GM12878 (cell line): ENCODE results near the gene CDC14A. TPM values are rescaled to one million over a fixed set of nuclear protein-coding genes. Genes with fewer than 3 reads are reported as not detected.
"Not testable (repeated sequence)": the region's sequence is repeated elsewhere in the genome, so short reads cannot be mapped to it uniquely, and the experiment has no call there.

Experiments
- ATAC-seq: fragments of 200-7000 bp; cut with Tn5 transposase; 3 replicates; pipeline ENCODE4 v1.9.1; 2020; ENCODE audit warnings: mild to moderate bottlenecking, moderate library complexity
- BruUV-seq: library from RNA; stranded (reverse); fragments of 400-500 nt; replicated peaks from 2 replicates; lab custom pipeline; 2021; lab: Mats Ljungman, UMichigan
- CTCF ChIA-PET: fragments of 300-600 bp; sonication (Branson Sonifier 250); formaldehyde crosslinking; extraction: SDS; loops from one replicate; lab custom pipeline; 2021; ENCODE audit warnings: inconsistent platforms; lab: Yijun Ruan, JAX
- POLR2A ChIA-PET: fragments of 350-600 bp; formaldehyde crosslinking; extraction: SDS; loops from one replicate; lab custom pipeline; 2021; ENCODE audit warnings: inconsistent platforms; lab: Charles Lee
- RAD21 ChIA-PET: fragments of 300-600 bp; sonication (Branson Sonifier 250); formaldehyde crosslinking; loops from one replicate; lab custom pipeline; 2023; ENCODE audit warnings: antibody characterized with exemption; ENCODE audit not compliant: unreplicated experiment; lab: Charles Lee
- SMC1A ChIA-PET: fragments of 300-600 bp; sonication (Branson Sonifier 250); formaldehyde crosslinking; loops from one replicate; lab custom pipeline; 2023; ENCODE audit not compliant: unreplicated experiment, uncharacterized antibody; lab: Charles Lee
- DNase-seq: peaks from one replicate; pipeline ENCODE4 v3.0.0-alpha.2; 2011; ENCODE audit warnings: low read depth, low spot score
- FAIRE-seq: peaks from 3 replicates; lab custom pipeline; 2011; peaks lifted over from hg19 to GRCh38; lab: Jason Lieb, UNC
- H2AFZ ChIP-seq: 2 replicates; pipeline ENCODE4 v1.6.0; 2011; ENCODE audit warnings: low read depth, low read length, control low read depth; ENCODE audit not compliant: control insufficient read depth
- H3K27ac ChIP-seq: 2 replicates; pipeline ENCODE4 v1.5.1; 2011; ENCODE audit warnings: control low read depth; ENCODE audit not compliant: control insufficient read depth, insufficient read depth
- H3K27me3 ChIP-seq, 2 experiments: replicated peaks in 1 of 2; 2 replicates each; pipeline versions ENCODE4 v1.6.0 to v1.6.1; 2011; ENCODE audit warnings: low read length in 1 of 2; ENCODE audit not compliant: control insufficient read depth in 2 of 2, insufficient read depth in 2 of 2
- H3K36me3 ChIP-seq, 2 experiments: 2 replicates each; pipeline ENCODE4 v1.5.1; 2011; ENCODE audit warnings: low read length in 1 of 2; ENCODE audit not compliant: control insufficient read depth in 2 of 2, insufficient read depth in 2 of 2
- H3K4me1 ChIP-seq: 2 replicates; pipeline ENCODE4 v1.6.1; 2011; ENCODE audit warnings: mild to moderate bottlenecking, low read length, moderate library complexity, mixed read lengths; ENCODE audit not compliant: control insufficient read depth, insufficient read depth
- H3K4me2 ChIP-seq: 2 replicates; pipeline ENCODE4 v1.6.0; 2011; ENCODE audit warnings: control low read depth; ENCODE audit not compliant: control insufficient read depth, insufficient read depth
- H3K4me3 ChIP-seq: fragments of 200-600 bp; sonication (generic); 2 replicates; pipeline ENCODE4 v1.5.1; 2016
- H3K79me2 ChIP-seq: 2 replicates; pipeline ENCODE4 v1.6.0; 2011; ENCODE audit warnings: low read length; ENCODE audit not compliant: control insufficient read depth, insufficient read depth
- H3K9ac ChIP-seq: 2 replicates; pipeline ENCODE4 v1.8.0; 2011; ENCODE audit warnings: low read length, control low read depth, mixed read lengths; ENCODE audit not compliant: control insufficient read depth, insufficient read depth
- H3K9me3 ChIP-seq: replicated peaks from 3 replicates; pipeline ENCODE4 v1.5.1; 2011; ENCODE audit warnings: mild to moderate bottlenecking, low read length; ENCODE audit not compliant: control insufficient read depth, insufficient read depth
- H4K20me1 ChIP-seq: 2 replicates; pipeline ENCODE4 v1.6.0; 2011; ENCODE audit not compliant: control insufficient read depth, insufficient read depth
- ASH2L ChIP-seq: fragments of 300-600, 200-600 bp; sonication (generic); IDR thresholded peaks from 2 replicates; pipeline ENCODE4 v1.6.1; 2017; ENCODE audit warnings: low read depth, mild to moderate bottlenecking, borderline replicate concordance
- BCLAF1 ChIP-seq: fragments of 450-650 bp; IDR thresholded peaks from 2 replicates; pipeline ENCODE4 v1.6.1; 2017; ENCODE audit warnings: antibody characterized with exemption, mild to moderate bottlenecking, moderate library complexity
- BMI1 ChIP-seq: fragments of 450-650 bp; IDR thresholded peaks from 2 replicates; pipeline ENCODE4 v1.6.1; 2016; ENCODE audit warnings: mild to moderate bottlenecking, moderate library complexity, borderline replicate concordance
- CBFB ChIP-seq: IDR thresholded peaks from 2 replicates; pipeline ENCODE4 v1.6.1; 2016; ENCODE audit warnings: antibody characterized with exemption, low read depth
- GATAD2B ChIP-seq: fragments of 450-650 bp; conservative IDR thresholded peaks from 2 replicates; pipeline ENCODE4 v1.6.1; 2017; ENCODE audit warnings: low read depth, mild to moderate bottlenecking, moderate library complexity
- SP1 ChIP-seq: IDR thresholded peaks from one replicate; pipeline ENCODE4 v1.6.1; 2011; ENCODE audit warnings: low read depth, low read length
- SPI1 ChIP-seq: IDR thresholded peaks from 2 replicates; pipeline ENCODE4 v1.6.1; 2011; ENCODE audit warnings: low read depth, mild to moderate bottlenecking, low read length, moderate library complexity, borderline replicate concordance; ENCODE audit not compliant: insufficient read depth
- ZBTB4 ChIP-seq: fragments of 450-650 bp; formaldehyde crosslinking; IDR thresholded peaks from 2 replicates; pipeline ENCODE4 v1.4.0; 2022; ENCODE audit warnings: mild to moderate bottlenecking, moderate library complexity
- WGBS: methylation state at CpG from one replicate; pipeline ENCODE4 v1.1.6; 2016; ENCODE audit warnings: low lambda C conversion rate; ENCODE audit not compliant: insufficient replicate concordance, insufficient coverage; ENCODE audit errors: missing lambda C conversion rate; 5-methylcytosine and 5-hydroxymethylcytosine counted together
- in situ Hi-C: fragments of 300-500 bp; cut with MboI; formaldehyde crosslinking; loops from 9 replicates; pipeline ENCODE4 v1.14.3; 2018; ENCODE audit warnings: mixed read lengths
- intact Hi-C: fragments of 100-400 bp; cut with micrococcal nuclease; formaldehyde crosslinking; loops from one replicate; pipeline ENCODE4 v1.14.2; 2022; ENCODE audit not compliant: unreplicated experiment
- polyA plus RNA-seq, 11 experiments: library from polyadenylated mRNA; depleted of rRNA in 4 of 11; unstranded in 6 of 11; stranded (reverse) in 5 of 11; fragments of >200 nt; fragmentation: Nextera tagmentation in 4 of 11; fragmentation: Illumina TruSeq in 1 of 11; extraction: Ambion mirVana in 4 of 11; extraction: Trizol in 1 of 11; gene quantifications; 1 replicate in 1 of 11; 2 replicates in 10 of 11; pipeline versions ENCODE4 v1.2.1 to v1.2.3, GENCODE V29; 2011 to 2016; ENCODE audit warnings: inconsistent platforms in 2 of 11, missing spikeins in 2 of 11, low read depth in 1 of 11
- total RNA-seq, 4 experiments: library from RNA; depleted of rRNA in 3 of 4; stranded (reverse); fragments of >200 nt in 3 of 4; fragmentation: Illumina TruSeq in 1 of 4; extraction: Trizol in 1 of 4; gene quantifications; 2 replicates each; pipeline versions ENCODE4 v1.2.1 to v1.2.3, GENCODE V29; 2013 to 2021
- TF ChIP-seq, protein P1 (sequence below): fragments of 450-650 bp; IDR thresholded peaks from 2 replicates; pipeline ENCODE4 v1.6.1; 2016; ENCODE audit warnings: mild to moderate bottlenecking, moderate library complexity, borderline replicate concordance
- TF ChIP-seq, protein P2 (sequence below): IDR thresholded peaks from 2 replicates; pipeline ENCODE4 v1.6.1; 2011; ENCODE audit warnings: low read depth, mild to moderate bottlenecking, low read length, moderate library complexity, borderline replicate concordance; ENCODE audit errors: extremely low read depth
- TF ChIP-seq, protein P3 (sequence below): fragments of 450-650 bp; IDR thresholded peaks from 2 replicates; pipeline ENCODE4 v1.6.1; 2014; ENCODE audit warnings: mild to moderate bottlenecking

The CDC14A gene
- total and polyA plus RNA-seq, 10 of the 15 experiments (the other 5 are each of a cell fraction or from before 2014, with no cell fraction given), result 1.5 to 7.1 (median 5.5) TPM

- TF ChIP-seq, protein P1, sequence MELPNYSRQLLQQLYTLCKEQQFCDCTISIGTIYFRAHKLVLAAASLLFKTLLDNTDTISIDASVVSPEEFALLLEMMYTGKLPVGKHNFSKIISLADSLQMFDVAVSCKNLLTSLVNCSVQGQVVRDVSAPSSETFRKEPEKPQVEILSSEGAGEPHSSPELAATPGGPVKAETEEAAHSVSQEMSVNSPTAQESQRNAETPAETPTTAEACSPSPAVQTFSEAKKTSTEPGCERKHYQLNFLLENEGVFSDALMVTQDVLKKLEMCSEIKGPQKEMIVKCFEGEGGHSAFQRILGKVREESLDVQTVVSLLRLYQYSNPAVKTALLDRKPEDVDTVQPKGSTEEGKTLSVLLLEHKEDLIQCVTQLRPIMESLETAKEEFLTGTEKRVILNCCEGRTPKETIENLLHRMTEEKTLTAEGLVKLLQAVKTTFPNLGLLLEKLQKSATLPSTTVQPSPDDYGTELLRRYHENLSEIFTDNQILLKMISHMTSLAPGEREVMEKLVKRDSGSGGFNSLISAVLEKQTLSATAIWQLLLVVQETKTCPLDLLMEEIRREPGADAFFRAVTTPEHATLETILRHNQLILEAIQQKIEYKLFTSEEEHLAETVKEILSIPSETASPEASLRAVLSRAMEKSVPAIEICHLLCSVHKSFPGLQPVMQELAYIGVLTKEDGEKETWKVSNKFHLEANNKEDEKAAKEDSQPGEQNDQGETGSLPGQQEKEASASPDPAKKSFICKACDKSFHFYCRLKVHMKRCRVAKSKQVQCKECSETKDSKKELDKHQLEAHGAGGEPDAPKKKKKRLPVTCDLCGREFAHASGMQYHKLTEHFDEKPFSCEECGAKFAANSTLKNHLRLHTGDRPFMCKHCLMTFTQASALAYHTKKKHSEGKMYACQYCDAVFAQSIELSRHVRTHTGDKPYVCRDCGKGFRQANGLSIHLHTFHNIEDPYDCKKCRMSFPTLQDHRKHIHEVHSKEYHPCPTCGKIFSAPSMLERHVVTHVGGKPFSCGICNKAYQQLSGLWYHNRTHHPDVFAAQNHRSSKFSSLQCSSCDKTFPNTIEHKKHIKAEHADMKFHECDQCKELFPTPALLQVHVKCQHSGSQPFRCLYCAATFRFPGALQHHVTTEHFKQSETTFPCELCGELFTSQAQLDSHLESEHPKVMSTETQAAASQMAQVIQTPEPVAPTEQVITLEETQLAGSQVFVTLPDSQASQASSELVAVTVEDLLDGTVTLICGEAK, result no peak
- TF ChIP-seq CBFB, result no peak
- no peak for TF ChIP-seq BCLAF1
- no peak for TF ChIP-seq GATAD2B
- TF ChIP-seq ASH2L, result no peak
- no peak for TF ChIP-seq SPI1
- TF ChIP-seq, protein P2, sequence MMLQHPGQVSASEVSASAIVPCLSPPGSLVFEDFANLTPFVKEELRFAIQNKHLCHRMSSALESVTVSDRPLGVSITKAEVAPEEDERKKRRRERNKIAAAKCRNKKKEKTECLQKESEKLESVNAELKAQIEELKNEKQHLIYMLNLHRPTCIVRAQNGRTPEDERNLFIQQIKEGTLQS, result no peak
- TF ChIP-seq ZBTB4, result no peak
- no peak for TF ChIP-seq SP1
- TF ChIP-seq BMI1, result no peak
- TF ChIP-seq, protein P3, sequence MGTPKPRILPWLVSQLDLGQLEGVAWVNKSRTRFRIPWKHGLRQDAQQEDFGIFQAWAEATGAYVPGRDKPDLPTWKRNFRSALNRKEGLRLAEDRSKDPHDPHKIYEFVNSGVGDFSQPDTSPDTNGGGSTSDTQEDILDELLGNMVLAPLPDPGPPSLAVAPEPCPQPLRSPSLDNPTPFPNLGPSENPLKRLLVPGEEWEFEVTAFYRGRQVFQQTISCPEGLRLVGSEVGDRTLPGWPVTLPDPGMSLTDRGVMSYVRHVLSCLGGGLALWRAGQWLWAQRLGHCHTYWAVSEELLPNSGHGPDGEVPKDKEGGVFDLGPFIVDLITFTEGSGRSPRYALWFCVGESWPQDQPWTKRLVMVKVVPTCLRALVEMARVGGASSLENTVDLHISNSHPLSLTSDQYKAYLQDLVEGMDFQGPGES, result no peak
- TF ChIP-seq, all 136 proteins: peak for 0
These were observed 16.9 kb upstream of the CDC14A start (continued) for GRCh38 chr1:100335436-100335835.

- H3K4me3 ChIP-seq, FAIRE-seq, H3K9ac ChIP-seq, H2AFZ ChIP-seq, intact Hi-C loops, H3K4me2 ChIP-seq, H3K27me3 ChIP-seq, BruUV-seq, H3K27ac ChIP-seq, in situ Hi-C loops, H4K20me1 ChIP-seq, ATAC-seq, H3K9me3 ChIP-seq, H3K79me2 ChIP-seq, DNase-seq, H3K36me3 ChIP-seq, CTCF ChIA-PET, H3K4me1 ChIP-seq, RAD21 ChIA-PET, POLR2A ChIA-PET: not testable (repeated sequence)
- SMC1A ChIA-PET, result interaction anchor here (0.5 kb wide), 1 partner anchor 11 kb away, joined by 3 read pairs; no protein-coding TSS in a partner anchor
- 95% methylated on average over 3 of the region's 5 CpGs for WGBS
These were observed 14.4 kb upstream of the CDC14A start for GRCh38 chr1:100337878-100338277.
